ENCODE data around the gene SRGAP3. TPM values are rescaled to one million over a fixed set of nuclear protein-coding genes. Genes with fewer than 3 reads are reported as not detected.

The SRGAP3 gene
- total RNA-seq, 2 donors from 2014 or later: 2.6 to 12.8 TPM

DNA sequence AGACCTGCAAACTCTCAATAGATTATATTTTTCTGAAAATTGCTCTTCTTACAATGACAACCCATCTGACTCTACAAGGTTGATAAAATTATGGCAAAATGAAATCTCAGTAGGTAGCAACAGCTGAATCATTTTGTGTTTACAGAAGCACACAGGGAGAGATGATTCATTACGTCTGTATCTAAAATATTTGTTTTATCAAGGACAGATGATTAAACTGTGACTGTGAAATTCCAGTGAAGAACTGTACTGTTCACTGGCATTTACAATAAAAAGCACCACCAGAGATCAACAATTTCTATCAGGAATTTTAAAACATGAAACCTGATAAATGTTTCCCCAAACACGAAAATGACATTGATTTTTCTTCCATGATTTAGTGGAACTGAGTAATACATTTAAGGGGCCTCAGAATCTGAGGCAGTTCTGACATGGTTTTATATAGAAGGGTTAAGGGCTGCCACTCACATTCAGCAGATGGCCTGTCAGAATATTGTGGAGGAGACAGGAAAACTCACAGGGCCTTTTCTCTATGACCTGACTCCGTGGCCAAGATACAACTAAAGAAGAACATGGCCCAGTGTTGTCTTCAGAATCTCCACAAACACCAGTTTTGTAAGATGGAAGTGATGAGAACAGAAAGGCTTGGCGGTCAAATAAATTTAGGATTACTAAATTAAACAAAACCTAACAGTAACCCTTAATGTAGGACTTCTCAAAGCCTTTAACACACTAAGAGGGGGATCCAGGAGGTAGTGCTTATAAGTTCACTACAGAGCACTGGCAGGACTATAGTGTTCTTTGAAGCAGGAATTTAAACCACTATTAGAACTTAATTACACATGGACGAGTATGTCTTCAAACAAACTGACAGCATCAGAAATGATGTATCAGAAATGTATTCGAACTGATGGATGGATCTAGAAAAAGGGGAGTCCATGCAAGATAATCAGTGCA lies 312.1 kb downstream of the SRGAP3 start:
- ATAC-seq (ENCODE audit: insufficient number of reproducible peaks, low FRiP score, low read depth) (no peak), DNase-seq (ENCODE audit: low spot score) (no peak)
- no peak overlapping the region for H3K27ac ChIP-seq
- H3K9me3 ChIP-seq: no peaks in the 10 kb centered on the region
- H3K4me1 ChIP-seq (ENCODE audit: control insufficient read depth in 1 of 2, low read depth in 2 of 2): peaks cover 0 to 6% of the 10 kb centered on the region in 2 donors
- no peaks in the 10 kb centered on the region for H3K27me3 ChIP-seq (replicated peaks; ENCODE audit: insufficient read depth)
- no peaks in the 10 kb centered on the region for H3K36me3 ChIP-seq
- no peak overlapping the region for H3K4me3 ChIP-seq
- TF ChIP-seq CTCF (IDR thresholded peaks at IDR 0.05): no peak

DNA sequence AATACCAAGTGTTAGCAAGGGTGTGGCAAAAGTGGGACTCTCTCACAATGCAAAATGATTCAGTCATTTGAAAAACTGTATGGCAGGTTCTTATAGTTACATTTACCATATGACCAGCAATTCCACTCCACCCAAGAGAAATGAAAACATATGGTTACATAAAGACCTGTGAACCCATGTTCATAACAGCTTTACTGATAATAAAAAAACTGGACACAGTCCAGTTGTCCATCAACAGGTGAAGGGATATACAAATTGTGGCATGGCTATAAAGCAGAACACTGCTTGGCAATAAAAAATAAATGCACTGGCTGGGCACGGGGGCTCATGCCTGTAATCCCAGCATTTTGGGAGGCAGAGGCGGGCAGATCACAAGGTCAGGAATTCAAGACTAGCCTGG lies 316.9 kb downstream of the SRGAP3 start:
- DNase-seq (ENCODE audit: low spot score) (no peak), ATAC-seq (ENCODE audit: insufficient number of reproducible peaks, low FRiP score, low read depth) (no peak)
- Histone ChIP-seq H3K9me3 (no peaks in the 10 kb centered on the region), H3K27me3 (replicated peaks; ENCODE audit: insufficient read depth) (no peaks in the 10 kb centered on the region), H3K4me3 (no peak overlapping the region), H3K36me3 (no peaks in the 10 kb centered on the region), H3K27ac (no peak overlapping the region), H3K4me1 (ENCODE audit: control insufficient read depth in 1 of 2, low read depth in 2 of 2) (peaks cover 0 to 4% of the 10 kb centered on the region in 2 donors)
- TF ChIP-seq CTCF (IDR thresholded peaks at IDR 0.05): no peak

GRCh38 chr3:8931342-8931741 lies 318.1 kb downstream of the SRGAP3 start:
- no peak for DNase-seq (ENCODE audit: low spot score)
- no peaks in the 10 kb centered on the region for H3K4me1 ChIP-seq (ENCODE audit: control insufficient read depth in 1 of 2, low read depth in 2 of 2)
- no peaks in the 10 kb centered on the region for H3K27me3 ChIP-seq (replicated peaks; ENCODE audit: insufficient read depth)
- ATAC-seq (ENCODE audit: insufficient number of reproducible peaks, low FRiP score, low read depth): no peak
- TF ChIP-seq CTCF (IDR thresholded peaks at IDR 0.05): no peak
- H3K9me3 ChIP-seq: no peaks in the 10 kb centered on the region
- H3K27ac ChIP-seq: no peak overlapping the region
- H3K4me3 ChIP-seq: no peak overlapping the region
- no peaks in the 10 kb centered on the region for H3K36me3 ChIP-seq

Other genes with a start within 250 kb of the SRGAP3 start
- 10 to 100 TPM; 11.9 to 31.9 TPM for gene THUMPD3, start 113.4 kb upstream of the SRGAP3 start, total RNA-seq
- gene SETD5, start 148.0 kb upstream of the SRGAP3 start, total RNA-seq: 100 to 1,000 TPM; 102 to 131 TPM

Data from thoracic aorta (tissue), 2 donors.